ENCODE measurements around the gene XKR8. TPM values are rescaled to one million over a fixed set of nuclear protein-coding genes. Genes with fewer than 3 reads are reported as not detected.

XKR8 gene
- total RNA-seq, 1 experiment from 2014 or later: 17.2 TPM

DNA sequence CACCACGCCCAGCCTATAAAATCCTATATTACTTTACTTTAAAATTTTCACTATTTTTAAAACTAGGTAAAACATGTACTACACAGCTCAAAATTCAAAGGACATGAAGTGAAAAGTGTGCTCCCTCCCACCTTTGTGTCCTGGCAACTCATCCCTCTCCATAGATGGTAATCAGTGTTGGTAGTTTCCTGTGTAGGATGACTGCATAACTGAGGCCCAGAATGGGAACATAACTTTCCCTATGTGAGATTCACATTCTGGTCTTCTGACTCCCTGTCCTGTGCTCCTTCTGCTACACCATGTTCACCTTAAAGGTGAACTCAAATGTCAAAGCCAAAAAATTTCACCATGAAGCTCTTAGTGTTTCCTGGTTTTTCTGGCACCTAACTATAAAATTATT, 39.3 kb downstream of the XKR8 start:
- H3K9me3 ChIP-seq (ENCODE audit: control insufficient read depth, low read depth, low read length): no peaks in the 10 kb centered on the region
- H3K79me1 ChIP-seq (ENCODE audit: insufficient read depth, low read depth, low read length, poor library complexity, severe bottlenecking): no peaks in the 10 kb centered on the region
- Mint-ChIP-seq H3K9me3 (no peaks in the 10 kb centered on the region), H3K27ac (no peak overlapping the region), H3K36me3 (ENCODE audit: insufficient read depth in 1 of 3, low read depth in 3 of 3) (peaks cover 14 to 52% (median 47%) of the 10 kb centered on the region in 3 experiments; a peak in 6 of 7 replicates), H3K27me3 (ENCODE audit: low read depth) (no peaks in the 10 kb centered on the region), H3K4me3 (no peak overlapping the region), H3K4me1 (no peaks in the 10 kb centered on the region)
- no peaks in the 10 kb centered on the region for H3K79me2 ChIP-seq (ENCODE audit: insufficient read depth, low read length)
- no peak overlapping the region for H2BK120ac ChIP-seq (ENCODE audit: low read depth, low read length, poor library complexity, severe bottlenecking)
- no peak for DNase-seq
- H2BK15ac ChIP-seq (ENCODE audit: low read depth, low read length): no peak overlapping the region
- no peak overlapping the region for H3K18ac ChIP-seq (ENCODE audit: insufficient read length, low read depth, low read length)
- no peaks in the 10 kb centered on the region for H3K23me2 ChIP-seq (ENCODE audit: insufficient read length, low read depth, low read length, poor library complexity, severe bottlenecking)
- no peak overlapping the region for H3K27ac ChIP-seq (ENCODE audit: insufficient read length, low read depth, low read length)
- no peak overlapping the region for H4K91ac ChIP-seq (ENCODE audit: insufficient read length, low read depth, low read length)
- no peak overlapping the region for H2BK12ac ChIP-seq (ENCODE audit: insufficient read length, low read depth, low read length)
- no peak overlapping the region for H2BK20ac ChIP-seq (ENCODE audit: low read depth, low read length, poor library complexity, severe bottlenecking)
- no peaks in the 10 kb centered on the region for H3K4me1 ChIP-seq (ENCODE audit: insufficient read depth, low read length)
- H2AFZ ChIP-seq (ENCODE audit: low read length): no peak overlapping the region
- no peak overlapping the region for H3K4ac ChIP-seq (ENCODE audit: low read depth, low read length)
- H4K20me1 ChIP-seq (ENCODE audit: control insufficient read depth, insufficient read depth, insufficient read length): no peaks in the 10 kb centered on the region
- H3K14ac ChIP-seq (ENCODE audit: insufficient read depth, low read length): no peak overlapping the region
- no peak overlapping the region for H2BK5ac ChIP-seq (ENCODE audit: insufficient read length, low read length)
- H3T11ph ChIP-seq (ENCODE audit: low read length): no peak overlapping the region
- H3K4me2 ChIP-seq (ENCODE audit: insufficient read depth, insufficient read length, low read length): no peak overlapping the region
- no peak overlapping the region for H4K8ac ChIP-seq (replicated peaks; ENCODE audit: insufficient read length, low read depth, low read length)
- no peak overlapping the region for H3K23ac ChIP-seq (ENCODE audit: insufficient read length, low read depth, low read length)
- WGBS (ENCODE audit: extremely low coverage, insufficient read length, low lambda C conversion rate): no CpG with 5 or more reads among the region's 1 CpG
- no peaks in the 10 kb centered on the region for H3K27me3 ChIP-seq (ENCODE audit: insufficient read depth, low read length)
- no peak overlapping the region for H4K5ac ChIP-seq (ENCODE audit: insufficient read length, low read depth, low read length)
- no peak for TF ChIP-seq CTCF (conservative IDR thresholded peaks at IDR 0.05)
- no peak overlapping the region for H3K56ac ChIP-seq (ENCODE audit: insufficient read length, low read depth, low read length)
- no peak overlapping the region for H3K9ac ChIP-seq (ENCODE audit: extremely low read depth, insufficient read length, low read length)
- H2AK5ac ChIP-seq (ENCODE audit: insufficient read length, low read length): no peak overlapping the region
